Neuron (in vitro differentiated cells): ENCODE results near the gene TRIB2.
"Not testable (repeated sequence)": the region's sequence is repeated elsewhere in the genome, so short reads cannot be mapped to it uniquely, and the experiment has no call there.

Source experiments
- H2AFZ ChIP-seq: one replicate; pipeline ENCODE4 v1.6.1; 2013; ENCODE audit warnings: low read depth, mild to moderate bottlenecking, inconsistent platforms, low read length, moderate library complexity
- H3K27me3 ChIP-seq: one replicate; pipeline ENCODE4 v1.6.1; 2013; ENCODE audit warnings: low read length; ENCODE audit not compliant: insufficient read depth
- H3K36me3 ChIP-seq: one replicate; pipeline ENCODE4 v1.6.1; 2013; ENCODE audit warnings: low read length; ENCODE audit not compliant: insufficient read depth
- H3K4me1 ChIP-seq: one replicate; pipeline ENCODE4 v1.6.1; 2013; ENCODE audit warnings: low read length; ENCODE audit not compliant: insufficient read depth
- H3K4me3 ChIP-seq: 2 replicates; pipeline ENCODE4 v1.5.1; 2013; ENCODE audit warnings: mild to moderate bottlenecking, low read length, moderate library complexity
- H3K9me3 ChIP-seq: one replicate; pipeline ENCODE4 v1.6.1; 2013; ENCODE audit warnings: low read length

The TRIB2 gene

GRCh38 chr2:12716282-12717190 lies at the start of gene TRIB2:
Gene TRIB2, plus strand, starts transcription at chr2:12716936. Its CDS starts 1,372 bp downstream, at chr2:12718308.
- Histone ChIP-seq H2AFZ (peak within 1 kb of the TSS; percentile 90), H3K9me3 (no peaks in the 10 kb centered on the region), H3K27me3 (no peaks in the 10 kb centered on the region), H3K4me3 (peak within 1 kb of the TSS; percentile 80), H3K4me1 (peaks cover 23% of the 10 kb centered on the region), H3K36me3 (no peaks in the 10 kb centered on the region)

DNA sequence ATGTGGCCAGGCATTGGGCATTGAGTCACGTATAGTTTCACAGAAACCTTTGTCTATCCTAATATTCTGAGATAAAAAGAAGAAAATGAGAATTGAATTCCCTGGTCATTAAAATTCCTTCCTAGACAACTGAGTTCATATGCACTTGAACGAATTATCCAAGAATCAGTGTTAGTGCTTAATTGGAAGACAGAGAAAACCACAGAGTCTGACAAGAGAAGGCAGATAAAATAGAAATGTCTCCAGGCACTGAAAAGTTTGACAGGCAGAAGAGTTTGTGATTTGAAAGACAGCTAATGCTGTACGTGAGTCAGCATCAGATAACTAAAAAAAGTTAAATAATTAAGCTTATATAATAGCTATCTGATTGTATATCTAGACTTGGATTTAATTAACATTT lies 47.7 kb upstream of the TRIB2 start:
- Histone ChIP-seq H3K27me3 (no peaks in the 10 kb centered on the region), H3K4me3 (no peak overlapping the region), H3K9me3 (peaks cover 4% of the 10 kb centered on the region), H3K36me3 (no peaks in the 10 kb centered on the region), H3K4me1 (peaks cover 7% of the 10 kb centered on the region), H2AFZ (no peak overlapping the region)

GRCh38 chr2:12672711-12673315 lies 43.9 kb upstream of the TRIB2 start:
- Histone ChIP-seq H3K9me3 (no peaks in the 10 kb centered on the region), H3K27me3 (no peaks in the 10 kb centered on the region), H3K4me3 (no peak overlapping the region), H3K36me3 (no peaks in the 10 kb centered on the region), H3K4me1 (peaks cover 7% of the 10 kb centered on the region), H2AFZ (no peak overlapping the region)

GRCh38 chr2:12674644-12675328 lies 42.0 kb upstream of the TRIB2 start:
- Histone ChIP-seq H3K4me3 (no peak overlapping the region), H3K27me3 (no peaks in the 10 kb centered on the region), H3K36me3 (no peaks in the 10 kb centered on the region), H3K4me1 (no peaks in the 10 kb centered on the region), H3K9me3 (peaks cover 3% of the 10 kb centered on the region), H2AFZ (no peak overlapping the region)

DNA sequence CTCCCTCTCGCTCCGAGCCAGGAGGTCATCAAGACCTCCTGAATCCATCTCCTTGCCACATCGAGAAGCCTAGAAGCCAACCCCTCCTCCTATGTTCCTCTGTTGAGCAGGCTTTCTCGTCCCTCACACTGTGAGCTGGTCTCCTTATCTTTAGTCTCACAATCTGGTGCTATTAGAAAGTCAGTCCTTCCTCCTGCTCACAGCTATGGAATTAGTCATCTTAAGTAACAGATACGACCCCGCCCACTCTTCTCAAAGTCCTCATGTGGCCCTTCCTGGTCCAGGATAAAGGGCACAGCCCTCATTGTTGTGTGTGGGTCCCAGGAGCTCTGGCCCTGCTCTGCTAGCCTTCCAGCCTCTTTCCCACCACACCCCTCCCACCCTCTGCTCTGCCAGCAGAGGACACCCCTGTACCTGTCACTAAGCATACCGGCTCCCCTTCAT lies 41.4 kb upstream of the TRIB2 start:
- Histone ChIP-seq H3K4me3 (no peak overlapping the region), H3K36me3 (no peaks in the 10 kb centered on the region), H3K27me3 (no peaks in the 10 kb centered on the region), H3K9me3 (peaks cover 3% of the 10 kb centered on the region), H3K4me1 (no peaks in the 10 kb centered on the region), H2AFZ (no peak overlapping the region)

DNA sequence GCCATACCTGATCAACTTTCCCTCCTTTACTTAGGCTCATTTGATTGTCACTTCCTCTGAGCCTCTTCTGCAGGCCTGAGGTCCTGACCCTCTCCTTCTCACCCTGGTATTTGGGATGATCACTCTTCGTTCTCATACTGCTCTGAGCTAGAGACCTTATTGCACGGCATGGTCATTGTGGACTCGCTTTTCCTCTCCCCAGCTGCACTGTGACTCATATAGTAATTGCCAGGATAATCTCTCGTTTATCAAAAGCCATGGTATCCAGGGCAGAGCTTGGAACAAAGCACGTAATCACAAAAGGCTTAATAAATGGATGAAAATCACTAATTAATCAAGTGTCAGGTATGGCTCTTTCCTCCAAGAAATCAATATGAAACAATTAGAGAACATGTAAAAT lies 40.9 kb upstream of the TRIB2 start:
- Histone ChIP-seq H2AFZ (no peak overlapping the region), H3K4me3 (no peak overlapping the region)

GRCh38 chr2:12676771-12677170 lies 40.0 kb upstream of the TRIB2 start:
- Histone ChIP-seq H3K4me3 (no peak overlapping the region), H2AFZ (no peak overlapping the region), H3K27me3 (no peaks in the 10 kb centered on the region), H3K9me3 (peaks cover 3% of the 10 kb centered on the region), H3K36me3 (no peaks in the 10 kb centered on the region), H3K4me1 (no peaks in the 10 kb centered on the region)

More for the DNA sequence above, 40.9 kb upstream of the TRIB2 start:
- H3K9me3 ChIP-seq, result peaks cover 3% of the 10 kb centered on the region
- no peaks in the 10 kb centered on the region for H3K4me1 ChIP-seq
- H3K36me3 ChIP-seq, result no peaks in the 10 kb centered on the region
- H3K27me3 ChIP-seq, result no peaks in the 10 kb centered on the region

DNA sequence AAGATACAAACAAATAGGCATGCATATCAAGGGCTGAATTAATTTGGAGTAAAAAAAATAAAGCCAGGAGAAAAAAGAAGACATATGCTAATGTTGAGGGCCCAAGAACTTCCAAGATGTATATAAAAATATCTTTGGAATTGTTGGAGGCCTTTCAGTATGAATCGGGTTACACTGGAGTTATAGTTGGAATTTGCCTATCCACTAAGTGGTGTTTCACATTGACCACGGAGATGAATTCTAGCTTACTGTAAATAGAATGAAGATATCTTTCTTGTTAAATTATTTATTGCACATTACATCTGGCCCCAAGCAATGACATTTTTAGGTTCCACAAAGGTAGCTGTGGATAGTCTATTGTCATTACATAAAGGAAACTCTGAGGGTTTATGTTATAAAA lies 38.5 kb upstream of the TRIB2 start:
- no peaks in the 10 kb centered on the region for H3K4me1 ChIP-seq
- H3K36me3 ChIP-seq, result no peaks in the 10 kb centered on the region

GRCh38 chr2:12679550-12680072 lies 37.1 kb upstream of the TRIB2 start:
- peaks cover 4% of the 10 kb centered on the region for H3K4me1 ChIP-seq
- no peaks in the 10 kb centered on the region for H3K27me3 ChIP-seq
- peaks cover 3% of the 10 kb centered on the region for H3K9me3 ChIP-seq
- no peak overlapping the region for H2AFZ ChIP-seq
- H3K36me3 ChIP-seq, result no peaks in the 10 kb centered on the region
- H3K4me3 ChIP-seq, result no peak overlapping the region

More for the DNA sequence above, 38.5 kb upstream of the TRIB2 start:
- Histone ChIP-seq H3K27me3 (no peaks in the 10 kb centered on the region), H3K4me3 (no peak overlapping the region), H2AFZ (no peak overlapping the region), H3K9me3 (peaks cover 3% of the 10 kb centered on the region)

GRCh38 chr2:12680115-12680514 lies 36.6 kb upstream of the TRIB2 start:
- not testable (repeated sequence) for H3K27me3 ChIP-seq, H2AFZ ChIP-seq, H3K4me3 ChIP-seq, H3K4me1 ChIP-seq, H3K36me3 ChIP-seq, H3K9me3 ChIP-seq

- Histone ChIP-seq H3K4me1 (peaks cover 7% of the 10 kb centered on the region), H3K4me3 (no peak overlapping the region), H3K27me3 (no peaks in the 10 kb centered on the region), H2AFZ (no peak overlapping the region), H3K9me3 (peaks cover 3% of the 10 kb centered on the region), H3K36me3 (no peaks in the 10 kb centered on the region)
Measured at GRCh38 chr2:12682017-12682416, 34.7 kb upstream of the TRIB2 start.

DNA sequence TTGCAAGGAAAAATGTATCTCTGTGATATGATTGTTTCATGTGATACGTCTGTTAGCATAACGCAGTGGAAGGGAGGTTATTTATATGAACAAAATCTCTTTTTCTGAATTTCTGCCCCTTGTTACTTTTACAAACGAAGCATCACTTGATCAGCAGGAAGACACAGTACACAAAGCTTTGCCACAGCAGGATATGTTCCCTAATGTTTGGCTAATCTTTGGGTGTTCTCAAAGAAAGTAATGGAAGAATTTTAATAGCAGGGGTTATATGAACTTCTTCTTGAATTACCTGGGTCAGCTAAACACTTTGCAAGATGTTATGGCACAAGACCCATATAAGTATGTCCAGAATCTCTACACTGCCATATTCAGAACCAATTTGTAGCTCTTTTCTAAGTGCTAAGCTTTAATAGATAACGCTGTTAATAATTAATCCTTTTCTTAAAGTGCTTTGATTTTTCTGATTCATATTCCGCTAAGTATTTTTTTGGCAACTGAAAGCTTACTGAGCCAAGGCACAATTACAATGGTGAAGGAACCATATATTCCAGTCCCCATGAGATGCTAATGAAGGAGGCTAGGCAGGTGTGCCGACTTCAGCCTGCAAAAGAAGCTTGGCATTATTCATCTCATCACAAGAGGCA lies 33.2 kb upstream of the TRIB2 start:
- no peak overlapping the region for H2AFZ ChIP-seq
- no peak overlapping the region for H3K4me3 ChIP-seq
- peaks cover 7% of the 10 kb centered on the region for H3K4me1 ChIP-seq
- H3K9me3 ChIP-seq, result peaks cover 3% of the 10 kb centered on the region
- H3K36me3 ChIP-seq, result no peaks in the 10 kb centered on the region
- H3K27me3 ChIP-seq, result no peaks in the 10 kb centered on the region
